ENCODE data around the gene ACR. TPM values are rescaled to one million over a fixed set of nuclear protein-coding genes. Genes with fewer than 3 reads are reported as not detected.
"Not testable (repeated sequence)": the region's sequence is repeated elsewhere in the genome, so short reads cannot be mapped to it uniquely, and the experiment has no call there.

ACR gene
- polyA plus RNA-seq, 1 of the 3 experiments (the other 2 are of a cell fraction): 0.15 TPM

- H3K27me3 ChIP-seq (ENCODE audit: insufficient read depth); POLR2A ChIA-PET; H3K4me1 ChIP-seq (ENCODE audit: control insufficient read depth in 1 of 2, insufficient read depth in 2 of 2, low read depth in 1 of 2, low read length in 1 of 2); H3F3A ChIP-seq (replicated peaks; ENCODE audit: insufficient read depth); H3K4me2 ChIP-seq; CTCF ChIA-PET; DNase-seq; H3K9me3 ChIP-seq; H2AFZ ChIP-seq (ENCODE audit: low read depth); H3K9me2 ChIP-seq; H3K9ac ChIP-seq; H3K36me3 ChIP-seq (replicated peaks in 1 of 2; ENCODE audit: control insufficient read depth in 1 of 2, insufficient read depth in 2 of 2, low read length in 1 of 2); H3K79me2 ChIP-seq (ENCODE audit: insufficient read depth); H4K20me1 ChIP-seq (ENCODE audit: insufficient read depth); H3K27ac ChIP-seq (ENCODE audit: low read depth in 2 of 2, low read length in 1 of 2); H3K4me3 ChIP-seq (ENCODE audit: low read depth in 2 of 2, low read length in 1 of 2): not testable (repeated sequence)
- TF ChIP-seq JUND (IDR thresholded peaks at IDR 0.05): peak; percentile 28; the same call in 1 of the 2 replicates
- TF ChIP-seq, protein P1, sequence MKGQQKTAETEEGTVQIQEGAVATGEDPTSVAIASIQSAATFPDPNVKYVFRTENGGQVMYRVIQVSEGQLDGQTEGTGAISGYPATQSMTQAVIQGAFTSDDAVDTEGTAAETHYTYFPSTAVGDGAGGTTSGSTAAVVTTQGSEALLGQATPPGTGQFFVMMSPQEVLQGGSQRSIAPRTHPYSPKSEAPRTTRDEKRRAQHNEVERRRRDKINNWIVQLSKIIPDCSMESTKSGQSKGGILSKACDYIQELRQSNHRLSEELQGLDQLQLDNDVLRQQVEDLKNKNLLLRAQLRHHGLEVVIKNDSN (IDR thresholded peaks at IDR 0.05; ENCODE audit: borderline replicate concordance, low read depth): peak; percentile 17; the same call in 1 of the 2 replicates
- 28% methylated on average over 10 of the region's 10 CpGs for WGBS (ENCODE audit: low lambda C conversion rate)
Measured at GRCh38 chr22:50759597-50760341, 21.8 kb downstream of the ACR start.

GRCh38 chr22:50761829-50762228 lies 23.8 kb downstream of the ACR start:
- H3K4me2 ChIP-seq; H2AFZ ChIP-seq (ENCODE audit: low read depth); H4K20me1 ChIP-seq (ENCODE audit: insufficient read depth); POLR2A ChIA-PET; H3K9me3 ChIP-seq; H3K9me2 ChIP-seq; H3K27me3 ChIP-seq (ENCODE audit: insufficient read depth); H3K79me2 ChIP-seq (ENCODE audit: insufficient read depth); H3K4me1 ChIP-seq (ENCODE audit: control insufficient read depth in 1 of 2, insufficient read depth in 2 of 2, low read depth in 1 of 2, low read length in 1 of 2); H3K27ac ChIP-seq (ENCODE audit: low read depth in 2 of 2, low read length in 1 of 2); CTCF ChIA-PET; DNase-seq; H3F3A ChIP-seq (replicated peaks; ENCODE audit: insufficient read depth); H3K4me3 ChIP-seq (ENCODE audit: low read depth in 2 of 2, low read length in 1 of 2); H3K36me3 ChIP-seq (replicated peaks in 1 of 2; ENCODE audit: control insufficient read depth in 1 of 2, insufficient read depth in 2 of 2, low read length in 1 of 2); H3K9ac ChIP-seq: not testable (repeated sequence)
- WGBS (ENCODE audit: low lambda C conversion rate): 83% methylated on average over 2 of the region's 2 CpGs

DNA sequence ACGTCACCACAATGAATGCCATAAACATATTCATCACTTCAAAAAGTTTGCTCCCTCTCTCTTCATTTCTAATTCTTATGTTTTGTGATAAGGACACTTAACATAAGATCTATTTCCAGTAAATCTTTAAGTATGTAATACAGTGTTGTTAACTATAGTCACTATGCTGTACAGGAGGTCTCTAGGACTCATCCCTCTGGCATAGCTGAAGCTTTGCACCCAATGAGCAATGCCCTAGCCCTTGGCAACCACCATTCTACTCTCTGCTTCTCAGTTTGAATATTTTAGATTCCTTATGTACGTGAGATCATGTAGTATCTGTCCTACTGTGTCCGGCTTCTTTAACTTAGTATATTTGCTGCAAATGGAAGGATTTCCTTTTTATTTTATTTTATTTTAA lies 26.3 kb downstream of the ACR start:
- CTCF ChIA-PET; H3K27ac ChIP-seq (ENCODE audit: low read depth in 2 of 2, low read length in 1 of 2): not testable (repeated sequence)

DNA sequence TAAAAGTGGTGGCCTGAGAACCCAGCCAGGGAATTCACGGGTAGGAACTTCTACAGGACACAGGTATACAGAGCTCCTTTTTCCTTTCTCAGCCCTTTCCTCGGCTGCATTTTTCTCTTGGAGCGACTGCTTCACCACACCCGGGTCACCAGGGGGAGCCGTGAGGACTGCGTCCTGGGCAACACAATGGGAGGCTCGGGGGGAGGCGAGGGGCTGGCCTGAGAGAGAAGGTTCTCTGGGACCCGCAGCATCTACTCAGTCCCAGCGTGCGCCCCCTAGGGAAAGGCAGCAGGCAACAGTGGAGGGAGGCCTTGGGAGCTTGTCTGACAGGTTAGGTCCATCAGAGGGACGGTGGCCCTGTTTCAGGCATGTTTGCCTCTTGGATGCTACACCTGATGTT lies 37.1 kb downstream of the ACR start:
- H3K4me1 ChIP-seq (ENCODE audit: control insufficient read depth in 1 of 2, insufficient read depth in 2 of 2, low read depth in 1 of 2, low read length in 1 of 2); H3K4me2 ChIP-seq; H3K9me3 ChIP-seq; H3K9ac ChIP-seq; H3K79me2 ChIP-seq (ENCODE audit: insufficient read depth); H3K27me3 ChIP-seq (ENCODE audit: insufficient read depth); H2AFZ ChIP-seq (ENCODE audit: low read depth); H3K9me2 ChIP-seq; H4K20me1 ChIP-seq (ENCODE audit: insufficient read depth); H3F3A ChIP-seq (replicated peaks; ENCODE audit: insufficient read depth); H3K27ac ChIP-seq (ENCODE audit: low read depth in 2 of 2, low read length in 1 of 2); H3K4me3 ChIP-seq (ENCODE audit: low read depth in 2 of 2, low read length in 1 of 2); POLR2A ChIA-PET; H3K36me3 ChIP-seq (replicated peaks in 1 of 2; ENCODE audit: control insufficient read depth in 1 of 2, insufficient read depth in 2 of 2, low read length in 1 of 2): not testable (repeated sequence)
- 14% methylated on average over 3 of the region's 12 CpGs for WGBS (ENCODE audit: low lambda C conversion rate)
- TF ChIP-seq SMC3 (IDR thresholded peaks at IDR 0.05; ENCODE audit: low read depth, low read length) (peak; percentile 46), RAD21 (IDR thresholded peaks at IDR 0.05; ENCODE audit: low read length) (peak; percentile 53)
- TF ChIP-seq, protein P2, sequence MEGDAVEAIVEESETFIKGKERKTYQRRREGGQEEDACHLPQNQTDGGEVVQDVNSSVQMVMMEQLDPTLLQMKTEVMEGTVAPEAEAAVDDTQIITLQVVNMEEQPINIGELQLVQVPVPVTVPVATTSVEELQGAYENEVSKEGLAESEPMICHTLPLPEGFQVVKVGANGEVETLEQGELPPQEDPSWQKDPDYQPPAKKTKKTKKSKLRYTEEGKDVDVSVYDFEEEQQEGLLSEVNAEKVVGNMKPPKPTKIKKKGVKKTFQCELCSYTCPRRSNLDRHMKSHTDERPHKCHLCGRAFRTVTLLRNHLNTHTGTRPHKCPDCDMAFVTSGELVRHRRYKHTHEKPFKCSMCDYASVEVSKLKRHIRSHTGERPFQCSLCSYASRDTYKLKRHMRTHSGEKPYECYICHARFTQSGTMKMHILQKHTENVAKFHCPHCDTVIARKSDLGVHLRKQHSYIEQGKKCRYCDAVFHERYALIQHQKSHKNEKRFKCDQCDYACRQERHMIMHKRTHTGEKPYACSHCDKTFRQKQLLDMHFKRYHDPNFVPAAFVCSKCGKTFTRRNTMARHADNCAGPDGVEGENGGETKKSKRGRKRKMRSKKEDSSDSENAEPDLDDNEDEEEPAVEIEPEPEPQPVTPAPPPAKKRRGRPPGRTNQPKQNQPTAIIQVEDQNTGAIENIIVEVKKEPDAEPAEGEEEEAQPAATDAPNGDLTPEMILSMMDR (IDR thresholded peaks at IDR 0.05): peak; percentile 66
- peak; percentile 82 for DNase-seq
- CTCF ChIA-PET: interaction anchor here (0.6 to 1.2 kb wide), 10 partner anchors 28 to 141 kb away, joined by 3 to 10 read pairs (median 4); no protein-coding TSS in a partner anchor

More for the DNA sequence above, 26.3 kb downstream of the ACR start:
- H3K27me3 ChIP-seq (ENCODE audit: insufficient read depth); H3K9me3 ChIP-seq; H3K4me1 ChIP-seq (ENCODE audit: control insufficient read depth in 1 of 2, insufficient read depth in 2 of 2, low read depth in 1 of 2, low read length in 1 of 2); DNase-seq; POLR2A ChIA-PET; H3K79me2 ChIP-seq (ENCODE audit: insufficient read depth); H3K9ac ChIP-seq; H3K4me2 ChIP-seq; H3K4me3 ChIP-seq (ENCODE audit: low read depth in 2 of 2, low read length in 1 of 2); H3K36me3 ChIP-seq (replicated peaks in 1 of 2; ENCODE audit: control insufficient read depth in 1 of 2, insufficient read depth in 2 of 2, low read length in 1 of 2); H3K9me2 ChIP-seq; H2AFZ ChIP-seq (ENCODE audit: low read depth); H3F3A ChIP-seq (replicated peaks; ENCODE audit: insufficient read depth); H4K20me1 ChIP-seq (ENCODE audit: insufficient read depth): not testable (repeated sequence)
- WGBS (ENCODE audit: low lambda C conversion rate): 58% methylated on average over 3 of the region's 3 CpGs

DNA sequence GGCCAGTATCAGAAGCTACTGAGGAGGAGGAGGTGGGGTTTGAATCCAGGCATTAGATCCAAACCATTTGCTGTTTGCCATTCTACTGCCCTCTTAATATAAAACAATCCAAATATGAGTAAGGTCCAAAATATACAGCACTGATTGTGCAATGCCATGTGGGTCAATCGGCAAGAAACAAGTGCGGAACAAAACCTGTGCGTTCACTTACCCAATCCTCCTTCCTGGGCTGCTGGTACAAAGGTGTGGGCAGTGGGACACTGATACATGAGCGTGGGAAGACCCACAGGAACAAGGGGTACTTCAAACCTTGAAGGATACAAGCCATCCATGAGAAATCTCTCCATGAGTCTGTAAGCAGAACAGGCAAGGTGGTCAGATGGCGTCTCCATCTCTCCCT lies 39.6 kb downstream of the ACR start:
- H4K20me1 ChIP-seq (ENCODE audit: insufficient read depth); H3K79me2 ChIP-seq (ENCODE audit: insufficient read depth); H2AFZ ChIP-seq (ENCODE audit: low read depth); H3K4me2 ChIP-seq; H3K9ac ChIP-seq; H3K27me3 ChIP-seq (ENCODE audit: insufficient read depth); H3K36me3 ChIP-seq (replicated peaks in 1 of 2; ENCODE audit: control insufficient read depth in 1 of 2, insufficient read depth in 2 of 2, low read length in 1 of 2); H3F3A ChIP-seq (replicated peaks; ENCODE audit: insufficient read depth); H3K9me2 ChIP-seq; POLR2A ChIA-PET; DNase-seq; H3K9me3 ChIP-seq; H3K27ac ChIP-seq (ENCODE audit: low read depth in 2 of 2, low read length in 1 of 2); H3K4me1 ChIP-seq (ENCODE audit: control insufficient read depth in 1 of 2, insufficient read depth in 2 of 2, low read depth in 1 of 2, low read length in 1 of 2); H3K4me3 ChIP-seq (ENCODE audit: low read depth in 2 of 2, low read length in 1 of 2); CTCF ChIA-PET: not testable (repeated sequence)
- WGBS (ENCODE audit: low lambda C conversion rate): 97% methylated on average over 4 of the region's 5 CpGs
